ENCODE results near the gene ZBTB2.

- TF ChIP-seq, protein P1, sequence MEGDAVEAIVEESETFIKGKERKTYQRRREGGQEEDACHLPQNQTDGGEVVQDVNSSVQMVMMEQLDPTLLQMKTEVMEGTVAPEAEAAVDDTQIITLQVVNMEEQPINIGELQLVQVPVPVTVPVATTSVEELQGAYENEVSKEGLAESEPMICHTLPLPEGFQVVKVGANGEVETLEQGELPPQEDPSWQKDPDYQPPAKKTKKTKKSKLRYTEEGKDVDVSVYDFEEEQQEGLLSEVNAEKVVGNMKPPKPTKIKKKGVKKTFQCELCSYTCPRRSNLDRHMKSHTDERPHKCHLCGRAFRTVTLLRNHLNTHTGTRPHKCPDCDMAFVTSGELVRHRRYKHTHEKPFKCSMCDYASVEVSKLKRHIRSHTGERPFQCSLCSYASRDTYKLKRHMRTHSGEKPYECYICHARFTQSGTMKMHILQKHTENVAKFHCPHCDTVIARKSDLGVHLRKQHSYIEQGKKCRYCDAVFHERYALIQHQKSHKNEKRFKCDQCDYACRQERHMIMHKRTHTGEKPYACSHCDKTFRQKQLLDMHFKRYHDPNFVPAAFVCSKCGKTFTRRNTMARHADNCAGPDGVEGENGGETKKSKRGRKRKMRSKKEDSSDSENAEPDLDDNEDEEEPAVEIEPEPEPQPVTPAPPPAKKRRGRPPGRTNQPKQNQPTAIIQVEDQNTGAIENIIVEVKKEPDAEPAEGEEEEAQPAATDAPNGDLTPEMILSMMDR (conservative IDR thresholded peaks at IDR 0.05): no peak
- no peak for TF ChIP-seq ZFX (IDR thresholded peaks at IDR 0.05)
These were observed 65.1 kb downstream of the ZBTB2 start for GRCh38 chr6:151326116-151326825.
